Measurements from ENCODE around the gene ZNF385D.

Gene ZNF385D

GRCh38 chr3:21411058-21411457 is 340.0 kb downstream of the ZNF385D start:
- H3K4me3 ChIP-seq (ENCODE audit: low read depth, low read length): no peak overlapping the region
- TF ChIP-seq, protein P1, sequence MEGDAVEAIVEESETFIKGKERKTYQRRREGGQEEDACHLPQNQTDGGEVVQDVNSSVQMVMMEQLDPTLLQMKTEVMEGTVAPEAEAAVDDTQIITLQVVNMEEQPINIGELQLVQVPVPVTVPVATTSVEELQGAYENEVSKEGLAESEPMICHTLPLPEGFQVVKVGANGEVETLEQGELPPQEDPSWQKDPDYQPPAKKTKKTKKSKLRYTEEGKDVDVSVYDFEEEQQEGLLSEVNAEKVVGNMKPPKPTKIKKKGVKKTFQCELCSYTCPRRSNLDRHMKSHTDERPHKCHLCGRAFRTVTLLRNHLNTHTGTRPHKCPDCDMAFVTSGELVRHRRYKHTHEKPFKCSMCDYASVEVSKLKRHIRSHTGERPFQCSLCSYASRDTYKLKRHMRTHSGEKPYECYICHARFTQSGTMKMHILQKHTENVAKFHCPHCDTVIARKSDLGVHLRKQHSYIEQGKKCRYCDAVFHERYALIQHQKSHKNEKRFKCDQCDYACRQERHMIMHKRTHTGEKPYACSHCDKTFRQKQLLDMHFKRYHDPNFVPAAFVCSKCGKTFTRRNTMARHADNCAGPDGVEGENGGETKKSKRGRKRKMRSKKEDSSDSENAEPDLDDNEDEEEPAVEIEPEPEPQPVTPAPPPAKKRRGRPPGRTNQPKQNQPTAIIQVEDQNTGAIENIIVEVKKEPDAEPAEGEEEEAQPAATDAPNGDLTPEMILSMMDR (IDR thresholded peaks at IDR 0.05; ENCODE audit: insufficient read depth, low read depth, low read length, missing control alignments): no peak
- DNase-seq (ENCODE audit: low read depth): no peak

- no peak for DNase-seq (ENCODE audit: low read depth)
- TF ChIP-seq, protein P1 (IDR thresholded peaks at IDR 0.05; ENCODE audit: insufficient read depth, low read depth, low read length, missing control alignments): no peak
- no peak overlapping the region for H3K4me3 ChIP-seq (ENCODE audit: low read depth, low read length)
Measured at GRCh38 chr3:21409401-21409800, 341.6 kb downstream of the ZNF385D start.

GRCh38 chr3:21407743-21408142 is 343.3 kb downstream of the ZNF385D start:
- DNase-seq (ENCODE audit: low read depth): no peak
- TF ChIP-seq, protein P1 (IDR thresholded peaks at IDR 0.05; ENCODE audit: insufficient read depth, low read depth, low read length, missing control alignments): no peak

DNA sequence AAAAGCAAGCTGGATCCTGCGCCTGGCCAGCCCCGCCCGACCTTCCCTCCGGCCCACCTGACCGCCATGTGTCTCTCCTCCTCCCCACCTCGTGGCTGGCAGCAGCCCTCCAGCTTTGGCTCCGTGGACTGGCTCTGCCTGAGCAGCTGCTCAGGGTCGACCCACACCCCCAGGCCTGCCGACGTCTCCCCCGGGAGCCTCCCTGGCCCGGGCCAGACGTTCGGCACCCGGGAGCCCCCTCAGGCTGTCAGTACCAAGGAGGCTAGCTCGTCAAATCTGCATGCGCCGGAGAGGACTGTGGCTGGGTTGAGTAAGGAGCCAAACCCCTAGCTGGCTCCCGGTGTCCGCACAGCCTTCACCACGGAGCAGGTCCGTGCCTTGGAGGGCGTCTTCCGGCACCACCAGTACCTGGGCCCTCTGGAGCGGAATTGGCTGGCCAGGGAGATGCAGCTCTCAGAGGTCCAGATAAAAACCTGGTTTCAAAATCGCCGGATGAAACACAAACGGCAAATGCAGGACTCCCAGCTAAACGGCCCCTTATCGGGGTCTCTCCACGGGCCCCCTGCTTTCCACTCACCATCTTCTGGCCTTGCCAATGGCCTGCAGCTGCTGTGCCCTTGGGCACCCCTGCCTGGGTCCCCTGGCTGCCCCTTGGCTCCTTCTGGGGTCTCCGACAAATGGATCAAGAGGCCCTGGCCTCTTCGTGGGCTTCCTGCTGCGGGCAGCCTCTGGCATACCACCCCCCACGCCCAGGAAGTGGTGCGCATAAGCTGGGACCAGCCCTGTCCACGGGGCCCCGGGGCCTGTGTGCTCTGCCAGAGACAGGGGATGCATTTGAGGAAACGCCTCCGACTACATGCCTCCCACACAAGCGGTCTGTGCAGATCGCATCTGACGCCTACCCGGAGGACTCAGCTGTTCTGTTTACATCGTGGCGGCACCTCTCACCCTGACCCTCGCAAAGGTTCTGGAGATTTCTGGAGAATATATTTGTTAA is 345.0 kb downstream of the ZNF385D start:
- no peak for DNase-seq (ENCODE audit: low read depth)
- TF ChIP-seq, protein P1 (IDR thresholded peaks at IDR 0.05; ENCODE audit: insufficient read depth, low read depth, low read length, missing control alignments): no peak
- no peak overlapping the region for H3K4me3 ChIP-seq (ENCODE audit: low read depth, low read length)

More at GRCh38 chr3:21407743-21408142, 343.3 kb downstream of the ZNF385D start:
- no peak overlapping the region for H3K4me3 ChIP-seq (ENCODE audit: low read depth, low read length)

DNA sequence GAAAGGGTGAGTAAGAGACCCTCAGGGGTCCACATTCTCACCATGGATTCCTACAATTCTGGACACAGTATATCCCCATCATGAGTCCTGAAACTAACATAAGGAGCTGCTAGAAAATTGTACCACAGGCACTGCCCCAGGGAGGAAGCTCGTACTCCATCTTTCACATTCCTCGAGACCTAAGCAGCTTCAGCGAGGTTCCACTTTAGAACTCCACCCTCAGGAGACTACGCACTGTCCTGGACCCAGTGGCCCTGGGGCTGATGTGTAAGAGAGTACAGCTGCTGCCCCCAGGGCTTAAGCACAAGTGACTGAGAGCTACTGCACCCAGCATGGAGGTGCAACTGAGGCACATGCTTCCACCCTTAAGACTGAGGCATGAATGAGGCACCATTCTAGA is 352.5 kb downstream of the ZNF385D start:
- TF ChIP-seq, protein P1 (IDR thresholded peaks at IDR 0.05; ENCODE audit: insufficient read depth, low read depth, low read length, missing control alignments): no peak
- DNase-seq (ENCODE audit: low read depth): no peak
- no peak overlapping the region for H3K4me3 ChIP-seq (ENCODE audit: low read depth, low read length)

DNA sequence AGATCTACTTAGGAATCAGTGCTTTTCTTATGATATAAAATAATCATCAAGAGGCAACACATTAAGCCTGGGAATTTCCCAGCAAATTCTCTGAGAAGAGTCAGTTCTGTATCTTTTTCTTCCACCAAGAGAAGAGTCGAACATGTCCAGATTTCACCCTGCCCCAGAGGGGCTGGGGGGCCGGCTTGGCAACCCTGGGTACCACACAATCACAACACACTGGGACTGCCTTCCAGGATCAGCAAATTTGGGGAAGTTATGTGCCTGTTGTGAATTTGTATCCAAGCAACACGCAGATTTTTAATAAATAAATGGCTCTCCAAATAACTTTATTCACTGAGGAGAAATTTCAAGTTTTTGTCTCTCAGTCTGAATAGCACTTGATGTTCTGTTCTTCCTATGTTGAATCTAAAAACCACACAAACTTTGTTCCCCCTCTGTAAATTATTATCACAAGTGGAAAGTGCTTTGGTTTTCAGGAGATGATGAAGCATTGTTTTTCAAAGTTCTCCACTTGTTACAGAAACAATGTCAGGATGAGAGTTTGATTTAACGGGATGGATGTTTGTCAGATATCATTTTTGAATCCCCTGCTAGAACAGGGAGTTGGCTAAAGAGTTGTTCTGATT is 357.2 kb downstream of the ZNF385D start:
- DNase-seq (ENCODE audit: low read depth): no peak
- TF ChIP-seq, protein P1 (IDR thresholded peaks at IDR 0.05; ENCODE audit: insufficient read depth, low read depth, low read length, missing control alignments): no peak
- no peak overlapping the region for H3K4me3 ChIP-seq (ENCODE audit: low read depth, low read length)

All from GM12865 (cell line).